GM15510 (cell line): ENCODE data around the gene NLGN2.

Source experiments
- POLR2A ChIP-seq: IDR thresholded peaks from 3 replicates; pipeline ENCODE4 v1.6.1; 2011; ENCODE audit warnings: borderline replicate concordance; ENCODE audit not compliant: insufficient read length; ENCODE audit errors: extremely low read depth

NLGN2 gene

GRCh38 chr17:7421186-7421585, 13.5 kb downstream of the NLGN2 start:
- TF ChIP-seq POLR2A, result no peak

GRCh38 chr17:7423679-7424078, 16.0 kb downstream of the NLGN2 start:
- TF ChIP-seq POLR2A, result no peak

- TF ChIP-seq POLR2A, result no peak
Observed at GRCh38 chr17:7425316-7425715, 17.7 kb downstream of the NLGN2 start, which contains the start of gene SPEM2. TSS of gene SPEM2 (plus strand) at chr17:7425616. CDS start at chr17:7425689, 73 bp downstream.

GRCh38 chr17:7425756-7426155, 18.1 kb downstream of the NLGN2 start:
- no peak for TF ChIP-seq POLR2A

GRCh38 chr17:7426203-7426863, 18.7 kb downstream of the NLGN2 start:
- TF ChIP-seq POLR2A, result no peak

GRCh38 chr17:7426896-7427489, 19.3 kb downstream of the NLGN2 start:
- TF ChIP-seq POLR2A, result no peak

- no peak for TF ChIP-seq POLR2A
Observed at GRCh38 chr17:7427549-7427948, 19.9 kb downstream of the NLGN2 start.

GRCh38 chr17:7428557-7428956, 20.9 kb downstream of the NLGN2 start, which contains the start of gene SPEM3:
TSS of gene SPEM3 (plus strand) at chr17:7428857. CDS start at chr17:7428903, 46 bp downstream.
- TF ChIP-seq POLR2A, result no peak

GRCh38 chr17:7429722-7430121, 22.1 kb downstream of the NLGN2 start:
- TF ChIP-seq POLR2A, result no peak

- TF ChIP-seq POLR2A, result no peak
Observed at GRCh38 chr17:7431231-7431630, 23.6 kb downstream of the NLGN2 start.

- no peak for TF ChIP-seq POLR2A
Observed at GRCh38 chr17:7432296-7432695, 24.7 kb downstream of the NLGN2 start.

- TF ChIP-seq POLR2A, result no peak
Observed at GRCh38 chr17:7435676-7436555, 28.3 kb downstream of the NLGN2 start.

GRCh38 chr17:7436556-7437368, 29.1 kb downstream of the NLGN2 start:
- no peak for TF ChIP-seq POLR2A

- TF ChIP-seq POLR2A, result no peak
Observed at GRCh38 chr17:7437369-7437863, 29.8 kb downstream of the NLGN2 start.
